Endodermal cell (in vitro differentiated cells): ENCODE data around the gene FOXO6. TPM values are rescaled to one million over a fixed set of nuclear protein-coding genes. Genes with fewer than 3 reads are reported as not detected.
A peak's percentile ranks its signal among the peaks of the same experiment; 100 is the strongest.

Experiments used
- DNase-seq: peaks from one replicate; pipeline ENCODE4 v3.0.0-alpha.2; 2017
- H3K27ac ChIP-seq: 2 replicates; pipeline ENCODE4 v1.5.1; 2013; ENCODE audit warnings: mild to moderate bottlenecking, low read depth, low read length, moderate library complexity
- H3K27me3 ChIP-seq: 2 replicates; pipeline ENCODE4 v1.6.1; 2013; ENCODE audit warnings: mild to moderate bottlenecking, low read length, moderate library complexity; ENCODE audit not compliant: insufficient read depth, control insufficient read depth, poor library complexity, severe bottlenecking
- H3K36me3 ChIP-seq: 2 replicates; pipeline ENCODE4 v1.7.0; 2013; ENCODE audit warnings: mild to moderate bottlenecking, low read length, moderate library complexity; ENCODE audit not compliant: control insufficient read depth, insufficient read depth
- H3K4me1 ChIP-seq: one replicate; pipeline ENCODE4 v1.7.0; 2013; ENCODE audit warnings: low read length; ENCODE audit not compliant: control insufficient read depth, insufficient read depth
- H3K4me3 ChIP-seq: 2 replicates; pipeline ENCODE4 v1.5.1; 2013; ENCODE audit warnings: mild to moderate bottlenecking, low read length, moderate library complexity
- H3K9ac ChIP-seq: 2 replicates; pipeline ENCODE4 v1.6.1; 2013; ENCODE audit warnings: mild to moderate bottlenecking, low read length, moderate library complexity; ENCODE audit not compliant: poor library complexity, severe bottlenecking; ENCODE audit errors: extremely low read depth
- H3K9me3 ChIP-seq: 2 replicates; pipeline ENCODE4 v1.6.1; 2013; ENCODE audit warnings: mild to moderate bottlenecking, low read length, moderate library complexity; ENCODE audit not compliant: control insufficient read depth
- H3K27ac Mint-ChIP-seq: 2 replicates; pipeline ENCODE4 v1.8.0; 2020; ENCODE audit warnings: mixed read lengths
- H3K27me3 Mint-ChIP-seq: 2 replicates; pipeline ENCODE4 v1.8.0; 2021; ENCODE audit warnings: mild to moderate bottlenecking, mixed read lengths; ENCODE audit not compliant: insufficient read depth
- H3K36me3 Mint-ChIP-seq: 2 replicates; pipeline ENCODE4 v1.8.0; 2020; ENCODE audit warnings: low read depth, mixed read lengths
- H3K4me1 Mint-ChIP-seq: 2 replicates; pipeline ENCODE4 v1.8.0; 2020; ENCODE audit warnings: mixed read lengths
- H3K4me3 Mint-ChIP-seq: 2 replicates; pipeline ENCODE4 v1.8.0; 2020; ENCODE audit warnings: mild to moderate bottlenecking, moderate library complexity, mixed read lengths
- H3K9me3 Mint-ChIP-seq: 2 replicates; pipeline ENCODE4 v1.8.0; 2020; ENCODE audit warnings: mild to moderate bottlenecking, mixed read lengths
- CTCF ChIP-seq: fragments of 200-600 bp; sonication (generic); conservative IDR thresholded peaks from 2 replicates; pipeline ENCODE4 v1.5.0; 2021; ENCODE audit warnings: antibody characterized with exemption, mild to moderate bottlenecking
- WGBS, 2 experiments: methylation state at CpG; one replicate each; pipeline versions ENCODE4 v1.1.5 to v1.1.7; 2013; ENCODE audit warnings: missing lambda C conversion rate in 2 of 2, mixed read lengths in 1 of 2; ENCODE audit not compliant: insufficient coverage in 1 of 2, insufficient read length in 1 of 2; 5-methylcytosine and 5-hydroxymethylcytosine counted together
- total RNA-seq, 2 donors: library from RNA; stranded (reverse); fragmentation: NEBNext Ultra II Directional in 1 of 2; extraction: Animal tissue kit (Norgen Biotek cat#: 25700) in 1 of 2; gene quantifications; 2 replicates in 1 of 2; 3 replicates in 1 of 2; pipeline ENCODE4 v1.2.1, GENCODE V29; 2021

The FOXO6 gene
- total RNA-seq, 2 donors from 2014 or later = 1.7 to 1.8 TPM

GRCh38 chr1:41354956-41355355 is 6.3 kb upstream of the FOXO6 start:
- Histone ChIP-seq H3K36me3 (no peaks in the 10 kb centered on the region), H3K4me3 (no peak overlapping the region), H3K9me3 (no peaks in the 10 kb centered on the region), H3K4me1 (no peaks in the 10 kb centered on the region), H3K27ac (no peak overlapping the region), H3K9ac (no peak overlapping the region), H3K27me3 (peaks cover 5% of the 10 kb centered on the region)
- Mint-ChIP-seq H3K36me3 (no peaks in the 10 kb centered on the region), H3K27ac (no peak overlapping the region), H3K9me3 (no peaks in the 10 kb centered on the region), H3K27me3 (peaks cover 24% of the 10 kb centered on the region), H3K4me1 (peaks cover 37% of the 10 kb centered on the region), H3K4me3 (no peak overlapping the region)
- 77 to 80% methylated on average over 1 to 3 of the region's 3 CpGs for WGBS, 2 experiments
- DNase-seq = peak; percentile 51
- peak; percentile 57 for TF ChIP-seq CTCF

- Histone ChIP-seq H3K4me1 (peaks cover 3% of the 10 kb centered on the region), H3K27me3 (peaks cover 7% of the 10 kb centered on the region), H3K9ac (no peak overlapping the region), H3K27ac (no peak overlapping the region), H3K36me3 (no peaks in the 10 kb centered on the region), H3K9me3 (no peaks in the 10 kb centered on the region), H3K4me3 (no peak overlapping the region)
- Mint-ChIP-seq H3K9me3 (no peaks in the 10 kb centered on the region), H3K4me3 (no peak overlapping the region), H3K4me1 (peaks cover 41% of the 10 kb centered on the region), H3K36me3 (no peaks in the 10 kb centered on the region), H3K27ac (no peak overlapping the region), H3K27me3 (peaks cover 28% of the 10 kb centered on the region)
- peak; percentile 12 for DNase-seq
- no peak for TF ChIP-seq CTCF
- WGBS, 2 experiments = 100% methylated on average over 1 of the region's 1 CpG; no CpG with 5 or more reads in 1 of the 2 experiments
Measured at GRCh38 chr1:41355356-41355755, 5.9 kb upstream of the FOXO6 start.

- H3K27ac ChIP-seq = no peak overlapping the region
- WGBS, 2 experiments = 79 to 85% methylated on average over 6 of the region's 6 CpGs
- peaks cover 5% of the 10 kb centered on the region for H3K4me1 ChIP-seq
- Mint-ChIP-seq H3K4me1 (peaks cover 45% of the 10 kb centered on the region), H3K36me3 (no peaks in the 10 kb centered on the region), H3K9me3 (no peaks in the 10 kb centered on the region), H3K27me3 (peaks cover 32% of the 10 kb centered on the region), H3K27ac (no peak overlapping the region), H3K4me3 (no peak overlapping the region)
- H3K9ac ChIP-seq = no peak overlapping the region
- no peak overlapping the region for H3K4me3 ChIP-seq
- peak; percentile 33 for DNase-seq
- no peaks in the 10 kb centered on the region for H3K36me3 ChIP-seq
- peaks cover 7% of the 10 kb centered on the region for H3K27me3 ChIP-seq
- no peak for TF ChIP-seq CTCF
- no peaks in the 10 kb centered on the region for H3K9me3 ChIP-seq
Measured at GRCh38 chr1:41355761-41356160, 5.5 kb upstream of the FOXO6 start.
